PFSK-1 (cell line): ENCODE results near the gene ERCC8.

Experiments used
- FOXP2 ChIP-seq: optimal IDR thresholded peaks from 2 replicates; pipeline ENCODE3; 2011; ENCODE audit warnings: borderline replicate concordance, control low read depth, inconsistent platforms; ENCODE audit not compliant: insufficient read depth; ENCODE audit errors: extremely low read length, extremely low read depth
- POLR2AphosphoS5 ChIP-seq: IDR thresholded peaks from 2 replicates; pipeline ENCODE4 v1.6.1; 2012; ENCODE audit warnings: low read depth, mild to moderate bottlenecking, control low read depth, low read length, moderate library complexity
- REST ChIP-seq, 2 experiments: IDR thresholded peaks; 2 replicates each; pipeline versions ENCODE4 v1.6.1 to v1.8.0; 2011 to 2012; ENCODE audit warnings: low read depth in 2 of 2, low read length in 2 of 2, control low read depth in 1 of 2, inconsistent platforms in 1 of 2, mild to moderate bottlenecking in 1 of 2, moderate library complexity in 1 of 2; ENCODE audit not compliant: insufficient read depth in 1 of 2
- SIN3A ChIP-seq: IDR thresholded peaks from 2 replicates; pipeline ENCODE4 v1.6.1; 2012; ENCODE audit warnings: mild to moderate bottlenecking, low read length, moderate library complexity, borderline replicate concordance; ENCODE audit not compliant: insufficient read depth
- TAF1 ChIP-seq: IDR thresholded peaks from 2 replicates; pipeline ENCODE4 v1.6.1; 2012; ENCODE audit warnings: low read length, control low read depth, borderline replicate concordance; ENCODE audit not compliant: insufficient read depth

The ERCC8 gene

DNA sequence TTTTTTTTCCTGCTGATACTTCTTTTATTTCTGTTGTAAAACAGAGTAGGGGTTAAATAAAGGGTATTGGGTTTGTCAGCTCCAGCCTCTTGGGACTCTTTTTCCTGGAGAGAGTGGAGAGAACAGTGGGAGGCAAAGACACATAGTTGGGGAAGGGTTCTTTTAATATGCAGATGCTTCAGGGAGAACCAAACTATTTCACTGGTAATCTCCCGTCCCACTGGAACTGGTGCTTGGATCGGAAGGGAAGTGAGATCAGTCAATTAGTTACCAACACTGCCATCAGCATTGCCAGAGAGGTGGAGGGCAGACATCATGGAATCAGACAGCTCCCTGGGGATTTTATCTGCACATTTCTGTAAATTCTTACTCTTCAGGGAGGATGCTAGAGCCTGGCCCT is 53.2 kb downstream of the ERCC8 start:
- TF ChIP-seq REST (IDR thresholded peaks at IDR 0.05; ENCODE audit: insufficient read depth in 1 of 2, low read depth in 2 of 2, low read length in 2 of 2) (no peak), FOXP2 (no peak), TAF1 (no peak), SIN3A (no peak), POLR2AphosphoS5 (no peak)

DNA sequence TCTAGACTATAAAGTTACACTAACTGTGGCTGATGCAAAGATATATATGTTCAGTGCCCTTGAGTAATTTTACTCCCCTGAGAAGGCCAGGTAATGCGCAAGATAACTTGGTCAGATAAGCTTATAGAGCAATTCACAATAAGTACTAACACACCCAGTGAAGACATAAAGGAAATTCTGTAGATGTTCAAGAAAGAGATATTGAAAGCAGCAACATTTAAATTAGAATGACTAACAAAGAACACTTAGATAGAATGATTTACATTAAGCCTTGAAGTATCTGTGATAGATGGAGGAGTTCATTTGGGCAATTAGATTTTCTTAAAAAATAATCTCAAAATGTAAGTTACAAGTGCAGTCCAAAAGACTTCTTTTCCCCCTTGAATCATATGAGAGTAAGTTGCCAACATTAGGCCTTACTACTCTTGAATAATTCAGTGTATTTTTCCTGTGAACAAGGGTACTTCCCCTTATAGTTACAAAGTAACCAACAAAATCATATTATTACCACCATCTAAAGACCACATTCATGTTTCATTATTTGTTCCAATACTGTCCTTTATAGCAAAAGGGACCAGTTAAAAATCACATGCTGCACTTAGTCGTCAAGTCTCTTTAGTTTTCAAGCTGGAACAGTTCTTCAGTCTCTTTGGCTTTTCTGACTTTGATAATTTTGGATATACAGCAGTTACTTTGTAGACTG is 56.4 kb downstream of the ERCC8 start:
- TF ChIP-seq FOXP2: no peak
- TF ChIP-seq REST (IDR thresholded peaks at IDR 0.05; ENCODE audit: insufficient read depth in 1 of 2, low read depth in 2 of 2, low read length in 2 of 2): no peak
- TF ChIP-seq SIN3A: no peak
- no peak for TF ChIP-seq TAF1
- no peak for TF ChIP-seq POLR2AphosphoS5

GRCh38 chr5:60887746-60888145 is 57.1 kb downstream of the ERCC8 start:
- no peak for TF ChIP-seq REST (IDR thresholded peaks at IDR 0.05; ENCODE audit: insufficient read depth in 1 of 2, low read depth in 2 of 2, low read length in 2 of 2)
- no peak for TF ChIP-seq POLR2AphosphoS5
- TF ChIP-seq TAF1: no peak
- TF ChIP-seq FOXP2: no peak
- TF ChIP-seq SIN3A: no peak

GRCh38 chr5:60887096-60887495 is 57.8 kb downstream of the ERCC8 start:
- TF ChIP-seq REST (IDR thresholded peaks at IDR 0.05; ENCODE audit: insufficient read depth in 1 of 2, low read depth in 2 of 2, low read length in 2 of 2) (no peak), SIN3A (no peak), TAF1 (no peak), FOXP2 (no peak), POLR2AphosphoS5 (no peak)

- TF ChIP-seq TAF1 (no peak), REST (IDR thresholded peaks at IDR 0.05; ENCODE audit: insufficient read depth in 1 of 2, low read depth in 2 of 2, low read length in 2 of 2) (no peak), SIN3A (no peak), POLR2AphosphoS5 (no peak), FOXP2 (no peak)
These were observed 58.7 kb downstream of the ERCC8 start for GRCh38 chr5:60886158-60886557.
